Endothelial cell of umbilical vein (primary cell): ENCODE results near the gene RWDD1. TPM values are rescaled to one million over a fixed set of nuclear protein-coding genes. Genes with fewer than 3 reads are reported as not detected.

Source experiments
- BruUV-seq: library from RNA; stranded (reverse); fragments of 400-500 nt; replicated peaks from 2 replicates; lab custom pipeline; 2021; lab: Mats Ljungman, UMichigan
- CTCF ChIA-PET: fragments of 300-600, 350-600 bp; sonication (Branson Sonifier 250); formaldehyde crosslinking; loops from one replicate; lab custom pipeline; 2021; ENCODE audit warnings: antibody characterized with exemption, inconsistent platforms; lab: Charles Lee
- POLR2A ChIA-PET: fragments of 300-600, 350-600 bp; sonication (Branson Sonifier 250); formaldehyde crosslinking; loops from one replicate; lab custom pipeline; 2021; ENCODE audit warnings: antibody characterized with exemption, inconsistent platforms; lab: Charles Lee
- DNase-seq: peaks from one replicate; pipeline ENCODE4 v3.0.0-alpha.2; 2011; ENCODE audit warnings: low read depth, low spot score
- FAIRE-seq: peaks from 2 replicates; lab custom pipeline; 2011; peaks lifted over from hg19 to GRCh38; lab: Jason Lieb, UNC
- H2AFZ ChIP-seq: 2 replicates; pipeline ENCODE4 v1.6.0; 2012; ENCODE audit warnings: low read depth, low read length, control low read depth, inconsistent platforms
- H3K27ac ChIP-seq: 2 replicates; pipeline ENCODE4 v1.5.1; 2011; ENCODE audit warnings: low read depth, mild to moderate bottlenecking, control low read depth, low read length, moderate library complexity; ENCODE audit not compliant: insufficient read depth
- H3K27me3 ChIP-seq, 2 experiments: 2 replicates each; pipeline versions ENCODE4 v1.6.0 to v1.6.1; 2011; ENCODE audit warnings: low read length in 2 of 2, mixed read lengths in 1 of 2; ENCODE audit not compliant: control insufficient read depth in 2 of 2, insufficient read depth in 2 of 2
- H3K36me3 ChIP-seq, 2 experiments: 2 replicates in 1 of 2; 3 replicates in 1 of 2; pipeline ENCODE4 v1.5.1; 2011; ENCODE audit warnings: low read length in 2 of 2, mild to moderate bottlenecking in 1 of 2, moderate library complexity in 1 of 2; ENCODE audit not compliant: control insufficient read depth in 2 of 2, insufficient read depth in 2 of 2; ENCODE audit errors: extremely low read depth in 1 of 2
- H3K4me1 ChIP-seq: 3 replicates; pipeline ENCODE4 v1.5.1; 2011; ENCODE audit warnings: mild to moderate bottlenecking, low read length; ENCODE audit not compliant: control insufficient read depth, insufficient read depth; ENCODE audit errors: extremely low read depth
- H3K4me2 ChIP-seq: 2 replicates; pipeline ENCODE4 v1.6.1; 2011; ENCODE audit warnings: low read length, control low read depth, mixed read lengths; ENCODE audit not compliant: insufficient read depth
- H3K4me3 ChIP-seq, 3 experiments: fragments of 200-600 bp in 1 of 3; sonication (generic), shearing (Covaris generic) in 1 of 3; replicated peaks in 1 of 3; 2 replicates each; pipeline ENCODE4 v1.5.1; 2011 to 2016; ENCODE audit warnings: control low read depth in 3 of 3, low read length in 3 of 3, mild to moderate bottlenecking in 2 of 3, inconsistent platforms in 1 of 3, low read depth in 1 of 3, moderate library complexity in 1 of 3; ENCODE audit not compliant: insufficient read depth in 1 of 3
- H3K79me2 ChIP-seq: 2 replicates; pipeline ENCODE4 v1.6.0; 2012; ENCODE audit warnings: low read length, inconsistent platforms; ENCODE audit not compliant: control insufficient read depth, insufficient read depth
- H3K9ac ChIP-seq: replicated peaks from 2 replicates; pipeline ENCODE3; 2011; ENCODE audit warnings: low read length, control low read depth; ENCODE audit not compliant: insufficient read depth; ENCODE audit errors: extremely low read depth
- H3K9me1 ChIP-seq: replicated peaks from 3 replicates; pipeline ENCODE4 v1.6.0; 2011; ENCODE audit warnings: mild to moderate bottlenecking, low read length; ENCODE audit not compliant: control insufficient read depth, insufficient read depth; ENCODE audit errors: extremely low read depth
- H3K9me3 ChIP-seq: replicated peaks from 2 replicates; pipeline ENCODE4 v1.5.1; 2012; ENCODE audit warnings: low read length, inconsistent platforms; ENCODE audit not compliant: control insufficient read depth, insufficient read depth
- H4K20me1 ChIP-seq: replicated peaks from 2 replicates; pipeline ENCODE3; 2011; ENCODE audit warnings: mild to moderate bottlenecking, low read length; ENCODE audit not compliant: control insufficient read depth, insufficient read depth; ENCODE audit errors: extremely low read depth
- CTCF ChIP-seq, 2 donors: IDR thresholded peaks; 1 replicate in 1 of 2; 2 replicates in 1 of 2; pipeline ENCODE4 v1.5.1; 2011; ENCODE audit warnings: low read length in 2 of 2, mild to moderate bottlenecking in 2 of 2, moderate library complexity in 2 of 2, control low read depth in 1 of 2, inconsistent platforms in 1 of 2, low read depth in 1 of 2; ENCODE audit not compliant: insufficient read depth in 1 of 2; ENCODE audit errors: extremely low read depth in 1 of 2
- EZH2 ChIP-seq: IDR thresholded peaks from 2 replicates; pipeline ENCODE4 v1.6.1; 2012; ENCODE audit warnings: borderline replicate concordance, low read depth, mild to moderate bottlenecking, moderate library complexity, low read length, inconsistent platforms; ENCODE audit not compliant: severe bottlenecking
- FOS ChIP-seq: IDR thresholded peaks from 2 replicates; pipeline ENCODE4 v1.6.1; 2011; ENCODE audit warnings: mild to moderate bottlenecking, low read length, moderate library complexity, borderline replicate concordance; ENCODE audit not compliant: insufficient read depth
- JUN ChIP-seq: IDR thresholded peaks from 2 replicates; pipeline ENCODE4 v1.6.1; 2011; ENCODE audit warnings: borderline replicate concordance, low read depth; ENCODE audit not compliant: insufficient read length, insufficient read depth
- MYC ChIP-seq: IDR thresholded peaks from one replicate; pipeline ENCODE4 v1.6.1; 2011; ENCODE audit warnings: mild to moderate bottlenecking, low read depth, low read length
- POLR2A ChIP-seq: IDR thresholded peaks from 2 replicates; pipeline ENCODE4 v1.6.1; 2012; ENCODE audit warnings: low read depth, mild to moderate bottlenecking, control low read depth, low read length
- POLR2AphosphoS5 ChIP-seq: IDR thresholded peaks from 2 replicates; pipeline ENCODE4 v1.6.1; 2012; ENCODE audit warnings: low read depth, mild to moderate bottlenecking, control low read depth, low read length, moderate library complexity; ENCODE audit not compliant: insufficient read depth
- dilution Hi-C: fragments of 300-500 bp; cut with MboI; formaldehyde crosslinking; loops from one replicate; pipeline ENCODE4 v1.15.0; 2019; ENCODE audit warnings: low sequenced_read_pairs; ENCODE audit not compliant: extremely low pct_ligation_motif_present
- intact Hi-C: fragments of 100-400 bp; cut with micrococcal nuclease; formaldehyde crosslinking; loops from one replicate; pipeline ENCODE4 v1.10.0; 2022
- polyA plus RNA-seq, 4 experiments: library from polyadenylated mRNA; depleted of rRNA in 3 of 4; stranded (reverse) in 3 of 4; unstranded in 1 of 4; fragments of >200 nt; gene quantifications; 2 replicates each; pipeline versions ENCODE4 v1.2.1 to v1.2.3, GENCODE V29; 2011 to 2012; ENCODE audit warnings: missing spikeins in 1 of 4
- total RNA-seq: library from RNA; stranded (reverse); gene quantifications from 2 replicates; pipeline ENCODE4 v1.2.3, GENCODE V29; 2021
- TF ChIP-seq, protein P1 (sequence below): IDR thresholded peaks from 2 replicates; pipeline ENCODE4 v1.6.1; 2011; ENCODE audit not compliant: insufficient read depth, insufficient read length

The RWDD1 gene
- total and polyA plus RNA-seq, 2 donors (not counting 3 experiments of a cell fraction or from before 2014, with no cell fraction given): 18.7 to 37.9 TPM

DNA sequence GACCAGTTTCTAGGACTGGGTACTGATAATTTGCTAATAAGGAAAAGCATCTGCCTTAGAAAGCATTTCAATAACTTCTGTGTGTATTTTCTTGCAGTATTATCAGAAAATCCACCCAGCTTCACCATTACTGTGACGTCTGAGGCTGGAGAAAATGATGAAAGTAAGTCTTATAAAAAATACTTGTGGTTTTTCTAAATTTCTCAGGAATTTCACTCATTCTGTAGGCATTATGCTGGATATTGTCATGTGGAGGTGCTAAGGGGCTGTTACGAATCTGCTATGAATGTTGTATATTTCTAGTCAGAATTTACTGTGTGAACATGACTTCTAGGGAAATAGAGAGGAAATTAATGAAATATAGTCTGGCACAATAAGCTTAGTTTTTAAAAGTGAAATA, 8.9 kb downstream of the RWDD1 start:
- dilution Hi-C loops (no loop called here), intact Hi-C loops (no loop called here)
- Histone ChIP-seq H4K20me1 (no peaks in the 10 kb centered on the region), H3K27me3 (no peaks in the 10 kb centered on the region), H3K79me2 (peaks cover 49% of the 10 kb centered on the region), H3K9me1 (no peaks in the 10 kb centered on the region), H3K4me3 (no peak overlapping the region), H3K9me3 (no peaks in the 10 kb centered on the region), H3K4me1 (no peaks in the 10 kb centered on the region), H3K4me2 (no peak overlapping the region), H3K27ac (no peak overlapping the region), H3K9ac (no peak overlapping the region), H2AFZ (no peak overlapping the region), H3K36me3 (peaks cover 3% of the 10 kb centered on the region in 2 experiments)
- ChIA-PET CTCF (interaction anchor here (1.1 to 3.0 kb wide), 2 partner anchors 19 to 39 kb away, joined by 3 to 9 read pairs; no protein-coding TSS in a partner anchor), POLR2A (no interaction called here)
- TF ChIP-seq, protein P1, sequence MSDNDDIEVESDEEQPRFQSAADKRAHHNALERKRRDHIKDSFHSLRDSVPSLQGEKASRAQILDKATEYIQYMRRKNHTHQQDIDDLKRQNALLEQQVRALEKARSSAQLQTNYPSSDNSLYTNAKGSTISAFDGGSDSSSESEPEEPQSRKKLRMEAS: no peak
- no peak for TF ChIP-seq EZH2
- TF ChIP-seq FOS: no peak
- TF ChIP-seq POLR2A: no peak
- FAIRE-seq (no peak), DNase-seq (no peak)
- no TSS peak for BruUV-seq

GRCh38 chr6:116586276-116586675, 15.0 kb downstream of the RWDD1 start:
- dilution Hi-C loops: no loop called here
- Histone ChIP-seq H3K27ac (no peak overlapping the region), H3K4me3 (no peak overlapping the region), H3K9me3 (no peaks in the 10 kb centered on the region), H3K4me1 (no peaks in the 10 kb centered on the region), H4K20me1 (no peaks in the 10 kb centered on the region), H3K36me3 (peaks cover under 1 to 3% of the 10 kb centered on the region in 2 experiments), H3K9ac (no peak overlapping the region), H2AFZ (no peak overlapping the region), H3K9me1 (no peaks in the 10 kb centered on the region), H3K79me2 (no peaks in the 10 kb centered on the region), H3K4me2 (no peak overlapping the region), H3K27me3 (no peaks in the 10 kb centered on the region)
- DNase-seq: no peak
- intact Hi-C loops: no loop called here
- no peak for FAIRE-seq
- POLR2A ChIA-PET: no interaction called here
- TF ChIP-seq POLR2A: no peak
- no peak for TF ChIP-seq CTCF (IDR thresholded peaks at IDR 0.05; ENCODE audit: extremely low read depth in 1 of 2, insufficient read depth in 1 of 2, low read depth in 1 of 2, low read length in 2 of 2)
- no peak for TF ChIP-seq POLR2AphosphoS5
- TF ChIP-seq, protein P1: no peak
- TF ChIP-seq EZH2: no peak
- no peak for TF ChIP-seq JUN
- TF ChIP-seq MYC: no peak
- CTCF ChIA-PET: no interaction called here
- no TSS peak for BruUV-seq
